Neural cell (in vitro differentiated cells): ENCODE results near the gene PLEKHA5. TPM values are rescaled to one million over a fixed set of nuclear protein-coding genes. Genes with fewer than 3 reads are reported as not detected.

Experiments used
- H2AFZ ChIP-seq: fragments of 200-600, 300-800 bp; sonication (generic), shearing (Covaris generic); 2 replicates; pipeline ENCODE4 v1.6.0; 2014; ENCODE audit warnings: low read depth, mild to moderate bottlenecking, antibody characterized with exemption, low read length, moderate library complexity
- H3F3A ChIP-seq: fragments of 200-600 bp; shearing (Covaris generic); 2 replicates; pipeline ENCODE4 v1.6.1; 2016; ENCODE audit warnings: mild to moderate bottlenecking, moderate library complexity, mixed read lengths, antibody characterized with exemption, low read length; ENCODE audit not compliant: insufficient read depth, poor library complexity, severe bottlenecking
- H3K27ac ChIP-seq: fragments of 200-600, 300-800 bp; sonication (generic), shearing (Covaris generic); 2 replicates; pipeline ENCODE4 v1.5.1; 2014; ENCODE audit warnings: mild to moderate bottlenecking, low read length, moderate library complexity
- H3K27me3 ChIP-seq: fragments of 300-800, 200-600 bp; sonication (generic), shearing (Covaris generic); 2 replicates; pipeline ENCODE4 v1.6.0; 2014; ENCODE audit warnings: mild to moderate bottlenecking, low read depth, low read length, moderate library complexity; ENCODE audit not compliant: insufficient read depth
- H3K36me3 ChIP-seq: fragments of 300-800, 200-600 bp; sonication (generic), shearing (Covaris generic); 2 replicates; pipeline ENCODE4 v1.5.1; 2014; ENCODE audit warnings: mild to moderate bottlenecking, antibody characterized with exemption, low read length, moderate library complexity; ENCODE audit not compliant: insufficient read depth
- H3K4me2 ChIP-seq: fragments of 300-800, 200-600 bp; sonication (generic), shearing (Covaris generic); 2 replicates; pipeline ENCODE4 v1.6.0; 2014; ENCODE audit warnings: mild to moderate bottlenecking, low read length
- H3K4me3 ChIP-seq: fragments of 300-800, 200-600 bp; sonication (generic), shearing (Covaris generic); 2 replicates; pipeline ENCODE4 v1.5.1; 2014; ENCODE audit warnings: mild to moderate bottlenecking, low read length, moderate library complexity
- H3K79me2 ChIP-seq: fragments of 200-600 bp; shearing (Covaris generic); replicated peaks from 2 replicates; pipeline ENCODE4 v1.6.0; 2014; ENCODE audit warnings: mild to moderate bottlenecking, low read length, moderate library complexity; ENCODE audit not compliant: insufficient read depth
- H3K9ac ChIP-seq: fragments of 300-800, 200-600 bp; sonication (generic), shearing (Covaris generic); 2 replicates; pipeline ENCODE4 v1.6.1; 2016; ENCODE audit warnings: mild to moderate bottlenecking, low read length, mixed read lengths
- H3K9me2 ChIP-seq: fragments of 200-600 bp; shearing (Covaris generic); 2 replicates; pipeline ENCODE4 v1.6.1; 2016; ENCODE audit warnings: mild to moderate bottlenecking, low read length, mixed read lengths; ENCODE audit not compliant: insufficient read depth
- H3K9me3 ChIP-seq: fragments of 200-600, 300-800 bp; sonication (generic), shearing (Covaris generic); 2 replicates; pipeline ENCODE4 v1.6.1; 2016; ENCODE audit warnings: mild to moderate bottlenecking, mixed run types, low read length, moderate library complexity, mixed read lengths
- H4K20me1 ChIP-seq: fragments of 200-600 bp; shearing (Covaris generic); 2 replicates; pipeline ENCODE4 v1.6.1; 2016; ENCODE audit warnings: mild to moderate bottlenecking, mixed run types; ENCODE audit not compliant: insufficient read depth
- CTCF ChIP-seq: fragments of 450-650 bp; IDR thresholded peaks from 2 replicates; pipeline ENCODE4 v1.5.1; 2014; ENCODE audit warnings: antibody characterized with exemption, mild to moderate bottlenecking, moderate library complexity; ENCODE audit not compliant: poor library complexity, severe bottlenecking
- EP300 ChIP-seq: fragments of 450-650 bp; conservative IDR thresholded peaks from 2 replicates; pipeline ENCODE4 v1.6.1; 2014; ENCODE audit warnings: antibody characterized with exemption, mild to moderate bottlenecking, moderate library complexity; ENCODE audit not compliant: poor library complexity, severe bottlenecking
- EZH2 ChIP-seq: fragments of 200-600, 300-800 bp; shearing (Covaris generic), sonication (generic); IDR thresholded peaks from 2 replicates; pipeline ENCODE4 v1.6.1; 2014; ENCODE audit warnings: antibody characterized with exemption, low read length, borderline replicate concordance, mild to moderate bottlenecking; ENCODE audit not compliant: insufficient read depth, poor library complexity, severe bottlenecking
- MXI1 ChIP-seq: fragments of 450-650 bp; conservative IDR thresholded peaks from 2 replicates; pipeline ENCODE4 v1.6.1; 2014; ENCODE audit warnings: antibody characterized with exemption, mild to moderate bottlenecking; ENCODE audit not compliant: poor library complexity, severe bottlenecking
- POLR2AphosphoS5 ChIP-seq: IDR thresholded peaks from 2 replicates; pipeline ENCODE4 v1.6.1; 2012
- RAD21 ChIP-seq: fragments of 450-650 bp; conservative IDR thresholded peaks from 2 replicates; pipeline ENCODE4 v1.6.1; 2014; ENCODE audit warnings: antibody characterized with exemption, mild to moderate bottlenecking, moderate library complexity
- REST ChIP-seq: IDR thresholded peaks from 2 replicates; pipeline ENCODE4 v1.6.1; 2012; ENCODE audit warnings: borderline replicate concordance
- SMC3 ChIP-seq: fragments of 450-650 bp; conservative IDR thresholded peaks from 2 replicates; pipeline ENCODE4 v1.6.1; 2014; ENCODE audit warnings: antibody characterized with exemption, mild to moderate bottlenecking, moderate library complexity; ENCODE audit not compliant: poor library complexity
- TAF1 ChIP-seq: IDR thresholded peaks from 2 replicates; pipeline ENCODE4 v1.6.1; 2012; ENCODE audit warnings: low read depth
- polyA plus RNA-seq: library from polyadenylated mRNA; depleted of rRNA; stranded (reverse); fragments of >200 nt; gene quantifications from 2 replicates; pipeline ENCODE4 v1.2.3, GENCODE V29; 2014

Gene PLEKHA5
- polyA plus RNA-seq, 1 donor from 2014 or later: 130 TPM

- no peak overlapping the region for H3K9ac ChIP-seq
- no peak overlapping the region for H2AFZ ChIP-seq
Observed at GRCh38 chr12:19273482-19274330, 144.2 kb downstream of the PLEKHA5 start.

GRCh38 chr12:19276767-19277166, 147.2 kb downstream of the PLEKHA5 start:
- Histone ChIP-seq H3K36me3 (peaks cover 7% of the 10 kb centered on the region), H3K9me2 (no peaks in the 10 kb centered on the region), H3F3A (no peaks in the 10 kb centered on the region), H3K9me3 (no peaks in the 10 kb centered on the region), H3K79me2 (no peaks in the 10 kb centered on the region), H3K4me2 (no peak overlapping the region), H3K9ac (no peak overlapping the region), H3K27ac (no peak overlapping the region), H2AFZ (no peak overlapping the region), H4K20me1 (no peaks in the 10 kb centered on the region), H3K4me3 (no peak overlapping the region), H3K27me3 (no peaks in the 10 kb centered on the region)
- TF ChIP-seq POLR2AphosphoS5 (no peak), CTCF (no peak), RAD21 (no peak), REST (no peak), MXI1 (no peak), TAF1 (no peak), EP300 (no peak), SMC3 (no peak), EZH2 (no peak)

More at GRCh38 chr12:19273482-19274330, 144.2 kb downstream of the PLEKHA5 start:
- H3K4me2 ChIP-seq: no peak overlapping the region
- H3K36me3 ChIP-seq: peaks cover 7% of the 10 kb centered on the region
- H3K27me3 ChIP-seq: no peaks in the 10 kb centered on the region
- H3K4me3 ChIP-seq: no peak overlapping the region
- no peaks in the 10 kb centered on the region for H3K9me2 ChIP-seq
- H3F3A ChIP-seq: no peaks in the 10 kb centered on the region
- no peaks in the 10 kb centered on the region for H4K20me1 ChIP-seq
- no peaks in the 10 kb centered on the region for H3K9me3 ChIP-seq
- no peak for TF ChIP-seq MXI1
- H3K79me2 ChIP-seq: no peaks in the 10 kb centered on the region
- no peak overlapping the region for H3K27ac ChIP-seq
